Measurements from ENCODE around the gene NEMF.

- TF ChIP-seq CTCF (conservative IDR thresholded peaks at IDR 0.05; ENCODE audit: low read depth, low read length): no peak
- TF ChIP-seq EZH2phosphoT487 (IDR thresholded peaks at IDR 0.05; ENCODE audit: borderline replicate concordance, low read length): no peak
Measured at GRCh38 chr14:49886523-49886922, 33.9 kb upstream of the NEMF start.
